ENCODE results near the gene SYNE2. TPM values are rescaled to one million over a fixed set of nuclear protein-coding genes. Genes with fewer than 3 reads are reported as not detected.
"Not testable (repeated sequence)": the region's sequence is repeated elsewhere in the genome, so short reads cannot be mapped to it uniquely, and the experiment has no call there.

Gene SYNE2
- total RNA-seq, 2 experiments from 2014 or later: 150 to 212 TPM

DNA sequence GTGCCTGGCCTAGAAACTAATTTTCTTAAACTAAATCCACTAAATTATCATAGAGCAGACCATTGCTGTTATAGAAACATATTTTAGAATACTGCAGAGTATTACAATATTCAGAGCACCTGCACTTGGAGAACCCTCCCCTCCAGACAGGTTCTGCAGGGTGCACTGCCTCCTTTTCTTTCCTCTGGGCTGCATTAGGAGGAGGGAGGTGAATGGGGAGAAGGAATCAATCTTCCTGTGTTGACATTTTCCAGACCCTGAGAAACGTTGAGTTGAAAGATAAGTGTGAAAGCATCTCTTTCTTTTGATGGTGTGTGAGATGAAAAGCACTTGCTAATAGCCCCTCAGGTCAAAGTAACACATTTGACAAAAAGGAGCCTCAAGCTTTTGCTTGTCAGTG lies 7.3 kb downstream of the SYNE2 start:
- no TSS peak for BruUV-seq (replicated peaks)
- no peaks in the 10 kb centered on the region for H3K9me3 ChIP-seq (ENCODE audit: low read length)
- TF ChIP-seq, protein P1, sequence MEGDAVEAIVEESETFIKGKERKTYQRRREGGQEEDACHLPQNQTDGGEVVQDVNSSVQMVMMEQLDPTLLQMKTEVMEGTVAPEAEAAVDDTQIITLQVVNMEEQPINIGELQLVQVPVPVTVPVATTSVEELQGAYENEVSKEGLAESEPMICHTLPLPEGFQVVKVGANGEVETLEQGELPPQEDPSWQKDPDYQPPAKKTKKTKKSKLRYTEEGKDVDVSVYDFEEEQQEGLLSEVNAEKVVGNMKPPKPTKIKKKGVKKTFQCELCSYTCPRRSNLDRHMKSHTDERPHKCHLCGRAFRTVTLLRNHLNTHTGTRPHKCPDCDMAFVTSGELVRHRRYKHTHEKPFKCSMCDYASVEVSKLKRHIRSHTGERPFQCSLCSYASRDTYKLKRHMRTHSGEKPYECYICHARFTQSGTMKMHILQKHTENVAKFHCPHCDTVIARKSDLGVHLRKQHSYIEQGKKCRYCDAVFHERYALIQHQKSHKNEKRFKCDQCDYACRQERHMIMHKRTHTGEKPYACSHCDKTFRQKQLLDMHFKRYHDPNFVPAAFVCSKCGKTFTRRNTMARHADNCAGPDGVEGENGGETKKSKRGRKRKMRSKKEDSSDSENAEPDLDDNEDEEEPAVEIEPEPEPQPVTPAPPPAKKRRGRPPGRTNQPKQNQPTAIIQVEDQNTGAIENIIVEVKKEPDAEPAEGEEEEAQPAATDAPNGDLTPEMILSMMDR (conservative IDR thresholded peaks at IDR 0.05; ENCODE audit: low read length): no peak
- no peak for TF ChIP-seq EZH2phosphoT487 (IDR thresholded peaks at IDR 0.05; ENCODE audit: borderline replicate concordance, low read depth, low read length)

DNA sequence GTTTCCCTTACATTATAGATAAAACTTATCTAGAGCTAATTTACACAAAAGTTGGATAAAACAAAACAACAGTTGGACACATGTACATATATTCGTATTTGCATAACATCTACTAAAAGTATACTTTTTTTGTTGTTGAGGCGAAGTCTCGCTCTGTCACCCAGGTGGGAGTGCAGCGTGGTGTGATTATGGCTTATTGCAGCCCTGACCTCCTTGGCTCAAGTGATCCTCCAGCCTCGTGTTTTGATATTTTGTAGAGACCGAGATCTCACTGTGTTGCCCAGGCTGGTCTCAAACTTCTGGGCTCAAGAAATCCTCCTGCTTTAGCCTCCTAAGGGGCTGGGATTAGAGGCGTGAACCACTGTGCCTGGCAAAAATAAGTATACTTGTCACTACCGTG lies 9.4 kb downstream of the SYNE2 start:
- peaks cover 94% of the 10 kb centered on the region for H3K79me2 ChIP-seq (ENCODE audit: insufficient read depth, low read depth, low read length)
- DNase-seq (ENCODE audit: low spot score): peak; percentile 54
- no peaks in the 10 kb centered on the region for H4K20me1 ChIP-seq (ENCODE audit: insufficient read depth, low read length)
- no peaks in the 10 kb centered on the region for H3K36me3 ChIP-seq (ENCODE audit: insufficient read depth, low read length)
- H3K4me3 ChIP-seq (ENCODE audit: low read depth, low read length, poor library complexity, severe bottlenecking): peak overlapping the region; percentile 64
- H3K9me2 ChIP-seq (ENCODE audit: insufficient read depth, low read length): no peaks in the 10 kb centered on the region
- H3K4me2 ChIP-seq (ENCODE audit: low read length): peak overlapping the region; percentile 92
- H3K27ac ChIP-seq (ENCODE audit: low read depth, low read length, poor library complexity, severe bottlenecking): peak overlapping the region; percentile 75
- no peaks in the 10 kb centered on the region; the same call in 1 of the 2 replicates for H3K9me3 ChIP-seq (ENCODE audit: low read length)
- TF ChIP-seq, protein P1 (conservative IDR thresholded peaks at IDR 0.05; ENCODE audit: low read length): no peak
- no peak for TF ChIP-seq EZH2phosphoT487 (IDR thresholded peaks at IDR 0.05; ENCODE audit: borderline replicate concordance, low read depth, low read length)
- BruUV-seq (replicated peaks): no TSS peak
- POLR2A ChIA-PET: interaction anchor here (0.9 kb wide), 1 partner anchor 137 kb away, joined by 3 read pairs; no protein-coding TSS in a partner anchor
- H3K4me1 ChIP-seq (ENCODE audit: insufficient read depth, low read length, poor library complexity, severe bottlenecking): peaks cover 81% of the 10 kb centered on the region
- intact Hi-C loops (cut with micrococcal nuclease; ENCODE audit: unreplicated experiment): loop anchor here (5.0 kb wide), 1 partner anchor 115 kb away; no protein-coding TSS in a partner anchor
- peak overlapping the region; percentile 26; the same call in 1 of the 2 replicates for H2AFZ ChIP-seq (ENCODE audit: low read length)
- CTCF ChIA-PET (ENCODE audit: unreplicated experiment): no interaction called here

More for the DNA sequence above, 7.3 kb downstream of the SYNE2 start:
- intact Hi-C loops (cut with micrococcal nuclease; ENCODE audit: unreplicated experiment): loop anchor here (5.0 kb wide), 1 partner anchor 113 kb away; no protein-coding TSS in a partner anchor
- peaks cover 94% of the 10 kb centered on the region for H3K79me2 ChIP-seq (ENCODE audit: insufficient read depth, low read depth, low read length)
- DNase-seq (ENCODE audit: low spot score): no peak
- no peaks in the 10 kb centered on the region for H3K36me3 ChIP-seq (ENCODE audit: insufficient read depth, low read length)
- peaks cover 82% of the 10 kb centered on the region for H3K4me1 ChIP-seq (ENCODE audit: insufficient read depth, low read length, poor library complexity, severe bottlenecking)
- peak overlapping the region; percentile 66 for H3K27ac ChIP-seq (ENCODE audit: low read depth, low read length, poor library complexity, severe bottlenecking)
- peak overlapping the region; percentile 58 for H3K4me2 ChIP-seq (ENCODE audit: low read length)
- H4K20me1 ChIP-seq (ENCODE audit: insufficient read depth, low read length): no peaks in the 10 kb centered on the region
- CTCF ChIA-PET (ENCODE audit: unreplicated experiment): no interaction called here
- H3K9me2 ChIP-seq (ENCODE audit: insufficient read depth, low read length): no peaks in the 10 kb centered on the region
- H3K4me3 ChIP-seq (ENCODE audit: low read depth, low read length, poor library complexity, severe bottlenecking): peak overlapping the region; percentile 11
- no peak overlapping the region for H2AFZ ChIP-seq (ENCODE audit: low read length)
- POLR2A ChIA-PET: interaction anchor here (0.9 to 1.2 kb wide), 2 partner anchors 8 to 96 kb away, joined by 3 to 4 read pairs; no protein-coding TSS in a partner anchor

DNA sequence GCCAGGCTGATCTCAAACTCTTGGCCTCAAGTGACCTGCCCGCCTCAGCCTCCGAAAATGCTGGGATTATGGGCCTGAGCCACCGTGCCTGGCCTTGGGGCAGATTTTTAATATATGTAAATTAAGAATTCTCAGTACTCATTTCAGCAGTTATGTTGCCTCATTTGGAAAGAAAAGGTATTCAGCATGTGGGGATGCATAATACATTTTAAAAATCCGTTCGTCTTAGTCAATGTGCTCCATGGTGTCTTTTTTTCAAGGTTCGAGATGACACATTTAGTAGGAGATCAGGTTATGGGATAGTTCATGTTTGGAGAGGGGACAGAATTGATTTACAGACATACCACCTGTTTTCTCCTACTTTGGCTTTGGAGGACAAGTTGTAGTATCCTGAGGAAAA lies 10.2 kb downstream of the SYNE2 start:
- DNase-seq (ENCODE audit: low spot score): peak; percentile 16
- TF ChIP-seq EZH2phosphoT487 (IDR thresholded peaks at IDR 0.05; ENCODE audit: borderline replicate concordance, low read depth, low read length): no peak
- TF ChIP-seq, protein P1 (conservative IDR thresholded peaks at IDR 0.05; ENCODE audit: low read length): no peak
- ChIA-PET CTCF (ENCODE audit: unreplicated experiment) (no interaction called here), POLR2A (interaction anchor here (0.6 to 1.7 kb wide), 8 partner anchors 8 to 1598 kb away, joined by 3 to 22 read pairs (median 4); partner anchors contain the start of gene WDR89)
- Histone ChIP-seq H3K9me2 (ENCODE audit: insufficient read depth, low read length) (no peaks in the 10 kb centered on the region), H3K4me2 (ENCODE audit: low read length) (peak overlapping the region; percentile 92), H3K4me3 (ENCODE audit: low read depth, low read length, poor library complexity, severe bottlenecking) (peak overlapping the region; percentile 64), H3K79me2 (ENCODE audit: insufficient read depth, low read depth, low read length) (peaks cover 94% of the 10 kb centered on the region), H2AFZ (ENCODE audit: low read length) (peak overlapping the region; percentile 26; the same call in 1 of the 2 replicates), H3K27ac (ENCODE audit: low read depth, low read length, poor library complexity, severe bottlenecking) (peak overlapping the region; percentile 75), H3K4me1 (ENCODE audit: insufficient read depth, low read length, poor library complexity, severe bottlenecking) (peaks cover 82% of the 10 kb centered on the region), H3K9me3 (ENCODE audit: low read length) (peaks cover 5% of the 10 kb centered on the region; the same call in 1 of the 2 replicates), H4K20me1 (ENCODE audit: insufficient read depth, low read length) (no peaks in the 10 kb centered on the region), H3K36me3 (ENCODE audit: insufficient read depth, low read length) (peaks cover 4% of the 10 kb centered on the region; the same call in 1 of the 2 replicates)
- intact Hi-C loops (cut with micrococcal nuclease; ENCODE audit: unreplicated experiment): loop anchor here (5.0 kb wide), 1 partner anchor 116 kb away; no protein-coding TSS in a partner anchor
- BruUV-seq (replicated peaks): no TSS peak

DNA sequence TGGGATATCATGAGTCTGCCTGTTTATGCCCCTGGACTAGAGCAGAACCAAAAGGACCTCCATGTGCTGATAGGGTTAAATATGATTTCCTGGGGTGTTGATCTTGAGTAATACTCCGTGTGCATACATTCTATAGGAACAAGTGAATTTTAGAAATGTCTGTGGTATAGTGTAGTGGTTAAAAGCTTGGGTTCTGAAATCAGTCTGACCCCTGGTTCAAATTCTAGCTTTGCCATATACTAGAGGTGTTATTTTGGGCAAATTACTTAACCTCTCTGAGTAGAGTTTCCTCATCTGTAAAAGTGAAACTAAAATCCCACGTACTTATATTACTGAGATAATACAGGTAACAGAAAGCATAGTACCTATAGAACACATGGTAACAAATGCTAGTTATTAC lies 12.0 kb downstream of the SYNE2 start:
- DNase-seq (ENCODE audit: low spot score); H4K20me1 ChIP-seq (ENCODE audit: insufficient read depth, low read length); CTCF ChIA-PET (ENCODE audit: unreplicated experiment); H3K9me2 ChIP-seq (ENCODE audit: insufficient read depth, low read length): not testable (repeated sequence)
- Histone ChIP-seq H3K4me1 (ENCODE audit: insufficient read depth, low read length, poor library complexity, severe bottlenecking) (peaks cover 94% of the 10 kb centered on the region), H3K79me2 (ENCODE audit: insufficient read depth, low read depth, low read length) (peaks cover 92% of the 10 kb centered on the region), H2AFZ (ENCODE audit: low read length) (peak overlapping the region; percentile 22; the same call in 1 of the 2 replicates), H3K9me3 (ENCODE audit: low read length) (peaks cover 11% of the 10 kb centered on the region; the same call in 1 of the 2 replicates), H3K4me2 (ENCODE audit: low read length) (peak overlapping the region; percentile 92), H3K27ac (ENCODE audit: low read depth, low read length, poor library complexity, severe bottlenecking) (peak overlapping the region; percentile 75), H3K4me3 (ENCODE audit: low read depth, low read length, poor library complexity, severe bottlenecking) (peak overlapping the region; percentile 64), H3K36me3 (ENCODE audit: insufficient read depth, low read length) (peaks cover 13% of the 10 kb centered on the region; the same call in 1 of the 2 replicates)
- TSS peak; percentile 9 for BruUV-seq (replicated peaks)
- POLR2A ChIA-PET: interaction anchor here (0.9 to 1.7 kb wide), 4 partner anchors 10 to 139 kb away, joined by 3 to 22 read pairs (median 4); no protein-coding TSS in a partner anchor
- intact Hi-C loops (cut with micrococcal nuclease; ENCODE audit: unreplicated experiment): loop anchor here (1.0 to 5.0 kb wide), 4 partner anchors 9 to 373 kb away; partner anchors contain the start of gene SGPP1
